NCI-H1092 treated with DMSO at 0.1 percent for 48 hours (cell line): Measurements from ENCODE around the gene NDUFA3.

Experiments
- DNase-seq: peaks from one replicate; lab custom pipeline; 2025; lab: John Stamatoyannopoulos, UW

The NDUFA3 gene

GRCh38 chr19:54107876-54108490, 5.3 kb downstream of the NDUFA3 start:
- no peak for DNase-seq

GRCh38 chr19:54108496-54108895, 5.8 kb downstream of the NDUFA3 start:
- DNase-seq = no peak

GRCh38 chr19:54109651-54110050, 7.0 kb downstream of the NDUFA3 start:
- no peak for DNase-seq

GRCh38 chr19:54114340-54115108, 11.9 kb downstream of the NDUFA3 start:
- DNase-seq = peak; percentile 3

GRCh38 chr19:54115109-54116063, 12.7 kb downstream of the NDUFA3 start, which contains the start of the genes PRPF31 and TFPT:
PRPF31 (plus strand) TSS chr19:54115754; CDS start chr19:54118279, 2,525 bp downstream.
TFPT (minus strand) TSS chr19:54115657; CDS start chr19:54115269, 388 bp downstream.
- DNase-seq = peak; percentile 95

- no peak for DNase-seq
These were observed 18.6 kb downstream of the NDUFA3 start for GRCh38 chr19:54121259-54121658.

GRCh38 chr19:54123682-54124081, 21.0 kb downstream of the NDUFA3 start:
- no peak for DNase-seq

GRCh38 chr19:54124393-54124792, 21.7 kb downstream of the NDUFA3 start:
- no peak for DNase-seq

- no peak for DNase-seq
These were observed 23.1 kb downstream of the NDUFA3 start for GRCh38 chr19:54125713-54126112.

GRCh38 chr19:54127688-54128440, 25.2 kb downstream of the NDUFA3 start:
- no peak for DNase-seq

GRCh38 chr19:54128441-54128725, 25.7 kb downstream of the NDUFA3 start:
- no peak for DNase-seq

- no peak for DNase-seq
These were observed 26.4 kb downstream of the NDUFA3 start for GRCh38 chr19:54128796-54129616.

- DNase-seq = no peak
These were observed 27.0 kb downstream of the NDUFA3 start for GRCh38 chr19:54129617-54129996.

- peak; percentile 3 for DNase-seq
These were observed 30.8 kb downstream of the NDUFA3 start for GRCh38 chr19:54133312-54133956.

- no peak for DNase-seq
These were observed 31.4 kb downstream of the NDUFA3 start for GRCh38 chr19:54133957-54134590.

- no peak for DNase-seq
These were observed 33.6 kb downstream of the NDUFA3 start for GRCh38 chr19:54136086-54136863.

GRCh38 chr19:54136864-54137698, 34.4 kb downstream of the NDUFA3 start:
- DNase-seq = peak; percentile 99
